Lower lobe of right lung (tissue), 2 donors: ENCODE results near the gene GPBAR1. TPM values are rescaled to one million over a fixed set of nuclear protein-coding genes. Genes with fewer than 3 reads are reported as not detected.
"Not testable (repeated sequence)": the region's sequence is repeated elsewhere in the genome, so short reads cannot be mapped to it uniquely, and the experiment has no call there.

Experiments
- ATAC-seq, 2 donors: fragments of 200-7000 bp; cut with Tn5 transposase; one replicate each; pipeline ENCODE4 v1.9.1; 2020 to 2022; ENCODE audit warnings: mild to moderate bottlenecking in 2 of 2, moderate library complexity in 2 of 2
- DNase-seq: peaks from one replicate; pipeline ENCODE4 v3.0.0-alpha.2; 2020
- H3K27ac ChIP-seq: fragments of 200-600 bp; one replicate; pipeline ENCODE4 v1.8.0; 2022
- H3K27me3 ChIP-seq: fragments of 200-600 bp; one replicate; pipeline ENCODE4 v1.8.0; 2022; ENCODE audit warnings: low read depth
- H3K36me3 ChIP-seq: fragments of 200-600 bp; one replicate; pipeline ENCODE4 v1.8.0; 2022; ENCODE audit warnings: mild to moderate bottlenecking
- H3K4me1 ChIP-seq: fragments of 200-600 bp; one replicate; pipeline ENCODE4 v1.8.0; 2022
- H3K4me3 ChIP-seq: fragments of 200-600 bp; one replicate; pipeline ENCODE4 v1.8.0; 2022; ENCODE audit warnings: mild to moderate bottlenecking
- H3K9me3 ChIP-seq: fragments of 200-600 bp; one replicate; pipeline ENCODE4 v1.8.0; 2022
- intact Hi-C: fragments of 100-400 bp; cut with DNase I; formaldehyde crosslinking; loops from one replicate; pipeline ENCODE4 v1.11.0; 2022
- total RNA-seq: library from RNA; stranded (reverse); fragmentation: NEBNext Ultra II Directional; extraction: Animal tissue kit (Norgen Biotek cat#: 25700); gene quantifications from one replicate; pipeline ENCODE4 v1.2.1, GENCODE V29; 2021
- TF ChIP-seq, protein P1 (sequence below): fragments of 200-600 bp; IDR thresholded peaks from one replicate; pipeline ENCODE4 v1.8.0; 2022; ENCODE audit warnings: antibody characterized with exemption, mild to moderate bottlenecking
- donor health status: DM: no; HTN: yes; CAD: no; lungs with severe emphysema.

The GPBAR1 gene
- total RNA-seq, 1 donor from 2014 or later: 4.6 TPM

DNA sequence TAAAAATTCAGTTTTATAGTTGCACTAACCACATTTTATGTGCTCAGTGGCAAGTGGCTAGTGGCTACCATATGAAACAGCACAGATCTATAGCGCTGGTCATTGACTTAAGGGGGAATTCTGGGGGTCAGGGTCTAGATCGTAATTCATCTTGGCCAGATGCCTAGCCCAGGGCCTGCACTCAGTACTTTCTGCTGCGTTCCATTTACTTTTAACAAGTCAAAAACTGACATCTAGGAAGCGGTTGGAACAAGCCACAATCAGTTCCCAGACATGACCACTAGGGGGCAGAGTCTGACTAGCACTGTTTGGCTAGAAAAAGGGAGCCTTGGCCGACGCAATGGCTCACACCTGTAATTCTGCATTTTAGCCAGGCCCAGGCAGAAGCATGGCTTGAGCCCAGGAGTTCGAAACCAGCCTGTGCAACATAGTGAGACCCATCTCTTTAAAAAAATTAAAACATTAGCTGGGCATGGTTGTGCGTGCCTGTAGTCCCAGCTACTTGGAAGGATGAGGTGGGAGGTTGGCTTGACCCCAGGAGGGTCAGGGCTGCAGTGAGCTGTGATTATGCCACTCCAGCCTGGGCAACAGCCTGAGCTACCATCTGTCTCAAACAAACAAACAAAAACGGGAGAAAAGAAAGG, 40.5 kb downstream of the GPBAR1 start:
- Histone ChIP-seq H3K4me1 (peaks cover 12% of the 10 kb centered on the region), H3K27ac (no peak overlapping the region), H3K4me3 (no peak overlapping the region), H3K36me3 (no peaks in the 10 kb centered on the region), H3K9me3 (no peaks in the 10 kb centered on the region), H3K27me3 (no peaks in the 10 kb centered on the region)
- TF ChIP-seq, protein P1, sequence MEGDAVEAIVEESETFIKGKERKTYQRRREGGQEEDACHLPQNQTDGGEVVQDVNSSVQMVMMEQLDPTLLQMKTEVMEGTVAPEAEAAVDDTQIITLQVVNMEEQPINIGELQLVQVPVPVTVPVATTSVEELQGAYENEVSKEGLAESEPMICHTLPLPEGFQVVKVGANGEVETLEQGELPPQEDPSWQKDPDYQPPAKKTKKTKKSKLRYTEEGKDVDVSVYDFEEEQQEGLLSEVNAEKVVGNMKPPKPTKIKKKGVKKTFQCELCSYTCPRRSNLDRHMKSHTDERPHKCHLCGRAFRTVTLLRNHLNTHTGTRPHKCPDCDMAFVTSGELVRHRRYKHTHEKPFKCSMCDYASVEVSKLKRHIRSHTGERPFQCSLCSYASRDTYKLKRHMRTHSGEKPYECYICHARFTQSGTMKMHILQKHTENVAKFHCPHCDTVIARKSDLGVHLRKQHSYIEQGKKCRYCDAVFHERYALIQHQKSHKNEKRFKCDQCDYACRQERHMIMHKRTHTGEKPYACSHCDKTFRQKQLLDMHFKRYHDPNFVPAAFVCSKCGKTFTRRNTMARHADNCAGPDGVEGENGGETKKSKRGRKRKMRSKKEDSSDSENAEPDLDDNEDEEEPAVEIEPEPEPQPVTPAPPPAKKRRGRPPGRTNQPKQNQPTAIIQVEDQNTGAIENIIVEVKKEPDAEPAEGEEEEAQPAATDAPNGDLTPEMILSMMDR: peak; percentile 98
- ATAC-seq: peak; percentile 85 to 93
- intact Hi-C loops: no loop called here
- DNase-seq: peak; percentile 81

DNA sequence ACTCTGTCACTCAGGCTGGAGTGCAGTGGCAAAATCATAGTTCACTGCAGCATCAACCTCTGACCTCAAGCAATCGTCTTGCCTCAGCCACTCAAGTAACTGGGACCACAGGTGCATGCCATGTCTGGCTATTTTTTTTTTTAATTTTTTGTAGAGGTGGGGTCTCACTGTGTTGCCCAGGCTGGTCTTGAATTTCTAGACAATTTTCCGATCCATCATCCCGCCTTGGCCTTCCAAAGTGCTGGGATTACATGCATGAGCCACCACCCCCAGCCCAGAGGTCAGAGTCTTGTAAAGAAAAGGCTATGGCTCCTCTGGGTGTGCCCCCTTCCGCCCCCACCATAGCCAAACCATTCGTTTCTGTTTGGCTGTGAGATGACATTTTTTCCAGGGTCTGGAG, 44.6 kb downstream of the GPBAR1 start:
- intact Hi-C loops: no loop called here
- no peaks in the 10 kb centered on the region for H3K27me3 ChIP-seq
- no peak overlapping the region for H3K27ac ChIP-seq
- TF ChIP-seq, protein P1: no peak
- H3K4me3 ChIP-seq: no peak overlapping the region
- H3K9me3 ChIP-seq: no peaks in the 10 kb centered on the region
- H3K4me1 ChIP-seq: no peaks in the 10 kb centered on the region
- H3K36me3 ChIP-seq: no peaks in the 10 kb centered on the region
- ATAC-seq (no peak), DNase-seq (no peak)

DNA sequence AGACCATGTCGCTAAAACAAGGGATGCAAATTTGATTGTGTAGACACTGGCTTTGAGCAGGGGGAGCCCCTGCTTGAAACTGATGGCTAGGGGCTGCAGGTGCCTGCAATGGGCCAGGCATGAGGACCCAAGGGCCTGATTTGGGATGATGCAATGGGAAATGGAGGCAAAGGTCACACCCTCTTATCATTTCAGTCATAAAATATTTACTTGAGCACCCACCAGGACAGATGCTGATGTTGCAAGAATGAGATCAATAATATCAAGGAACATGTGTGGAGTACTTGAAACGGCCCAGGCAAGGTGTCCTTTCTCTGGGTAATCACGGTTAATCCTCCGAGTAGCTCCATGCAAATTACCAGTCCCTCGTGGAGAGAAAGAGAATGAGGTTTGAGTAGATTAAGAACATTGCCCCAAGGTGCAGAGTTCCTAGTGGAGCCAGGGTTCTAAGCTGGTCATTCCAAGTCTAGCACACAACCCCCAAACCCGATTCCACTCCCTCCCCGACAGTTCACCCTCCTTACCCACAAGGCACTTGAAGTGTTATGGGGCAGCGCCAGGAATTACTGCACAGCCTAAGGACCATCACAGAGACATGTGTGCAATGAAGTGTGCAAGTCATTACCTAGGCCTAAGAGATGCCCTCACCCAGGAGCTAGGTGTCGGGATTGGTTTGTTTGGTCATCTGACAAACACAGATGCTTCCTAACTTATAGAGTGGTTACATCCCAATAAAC, 45.5 kb downstream of the GPBAR1 start:
- Histone ChIP-seq H3K27ac (no peak overlapping the region), H3K4me3 (no peak overlapping the region), H3K9me3 (no peaks in the 10 kb centered on the region), H3K36me3 (no peaks in the 10 kb centered on the region), H3K27me3 (no peaks in the 10 kb centered on the region), H3K4me1 (no peaks in the 10 kb centered on the region)
- intact Hi-C loops: no loop called here
- DNase-seq (no peak), ATAC-seq (no peak)
- TF ChIP-seq, protein P1: no peak

- DNase-seq: no peak
- no peaks in the 10 kb centered on the region for H3K9me3 ChIP-seq
- no peak overlapping the region for H3K27ac ChIP-seq
- intact Hi-C loops: no loop called here
- TF ChIP-seq, protein P1: no peak
- no peaks in the 10 kb centered on the region for H3K27me3 ChIP-seq
- ATAC-seq: no peak
- H3K36me3 ChIP-seq: no peaks in the 10 kb centered on the region
- H3K4me1 ChIP-seq: no peaks in the 10 kb centered on the region
- no peak overlapping the region for H3K4me3 ChIP-seq
Measured at GRCh38 chr2:218307415-218308090, 46.7 kb downstream of the GPBAR1 start.

DNA sequence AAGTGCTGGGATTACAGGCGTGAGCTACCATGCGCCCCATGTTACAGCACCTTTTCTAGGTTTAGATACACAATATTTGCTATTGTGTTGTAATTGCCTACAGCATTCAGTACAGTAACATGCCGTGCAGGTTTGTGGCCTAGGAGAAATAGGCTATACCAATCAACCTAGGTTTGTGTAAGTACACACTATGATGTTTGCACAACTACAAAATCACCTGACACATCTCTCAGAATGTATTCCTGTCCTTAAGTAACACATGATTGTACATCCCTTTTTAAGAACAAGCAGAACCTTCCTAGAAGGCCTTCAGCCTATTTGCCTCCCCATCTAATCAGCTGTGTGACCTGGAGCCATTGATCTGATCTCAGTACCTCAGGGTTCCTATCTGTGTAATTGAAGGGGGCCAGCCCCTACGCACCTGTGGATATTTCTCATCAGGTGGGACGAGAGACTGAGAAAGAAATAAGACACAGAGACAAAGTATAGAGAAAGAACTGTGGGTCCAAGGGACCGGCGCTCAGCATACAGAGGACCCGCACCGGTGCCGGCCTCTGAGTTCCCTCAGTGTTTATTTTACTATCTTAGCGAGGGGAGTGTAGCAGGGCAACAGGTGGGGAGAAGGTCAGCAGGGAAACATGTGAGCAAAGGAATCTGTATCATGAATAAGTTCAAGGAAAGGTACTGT, 50.2 kb downstream of the GPBAR1 start:
- Histone ChIP-seq H3K27ac (no peak overlapping the region), H3K27me3 (no peaks in the 10 kb centered on the region), H3K9me3 (no peaks in the 10 kb centered on the region), H3K4me3 (no peak overlapping the region), H3K36me3 (no peaks in the 10 kb centered on the region), H3K4me1 (peaks cover 4% of the 10 kb centered on the region)
- peak in 1 of 2 donors; percentile 11 for ATAC-seq
- no peak for DNase-seq
- TF ChIP-seq, protein P1: no peak
- intact Hi-C loops: no loop called here

- H3K4me1 ChIP-seq, H3K36me3 ChIP-seq, intact Hi-C loops, DNase-seq, H3K9me3 ChIP-seq, H3K4me3 ChIP-seq, H3K27me3 ChIP-seq, ATAC-seq: not testable (repeated sequence)
- peak overlapping the region; percentile 34 for H3K27ac ChIP-seq
Measured at GRCh38 chr2:218311541-218312266, 50.9 kb downstream of the GPBAR1 start.
